Measurements from ENCODE around the gene MACROD2.

The MACROD2 gene

DNA sequence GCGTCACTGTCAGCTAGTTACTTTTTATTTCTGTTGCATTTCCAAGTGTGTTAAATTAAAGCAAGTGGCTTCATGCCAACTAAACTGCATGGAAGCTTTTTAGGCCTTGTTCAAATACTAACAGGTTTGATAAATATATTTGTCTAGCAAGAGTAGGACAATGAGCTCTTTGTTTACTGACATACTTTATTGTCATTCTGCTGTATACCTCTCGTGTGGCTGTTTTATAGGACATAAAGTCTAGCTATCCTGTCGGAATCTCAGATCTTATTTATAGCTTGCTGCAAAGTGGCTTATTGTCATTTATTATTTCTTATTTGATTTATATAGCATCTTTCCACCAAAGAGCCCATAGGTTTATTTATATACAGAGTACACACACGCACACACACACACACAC, 1866.9 kb downstream of the MACROD2 start:
- H3K4me3 ChIP-seq (ENCODE audit: low read depth, low read length), result no peak overlapping the region
- H3K36me3 ChIP-seq (ENCODE audit: control insufficient read depth in 2 of 2, insufficient read depth in 1 of 2, low read length in 2 of 2), result no peaks in the 10 kb centered on the region
- ChIA-PET CTCF (interaction anchor here (1.1 kb wide), 1 partner anchor 40 kb away, joined by 3 read pairs; no protein-coding TSS in a partner anchor), POLR2A (no interaction called here)
- H3K27ac ChIP-seq (ENCODE audit: extremely low read depth, low read depth, low read length), result no peak overlapping the region
- no peak for TF ChIP-seq KLF8 (tag by site-specific recombination; IDR thresholded peaks at IDR 0.05)
- no peaks in the 10 kb centered on the region for H3K4me1 ChIP-seq (ENCODE audit: control insufficient read depth, insufficient read depth, low read length)
- no peaks in the 10 kb centered on the region for H3K9me3 ChIP-seq (ENCODE audit: control insufficient read depth, insufficient read depth, low read depth, low read length)

DNA sequence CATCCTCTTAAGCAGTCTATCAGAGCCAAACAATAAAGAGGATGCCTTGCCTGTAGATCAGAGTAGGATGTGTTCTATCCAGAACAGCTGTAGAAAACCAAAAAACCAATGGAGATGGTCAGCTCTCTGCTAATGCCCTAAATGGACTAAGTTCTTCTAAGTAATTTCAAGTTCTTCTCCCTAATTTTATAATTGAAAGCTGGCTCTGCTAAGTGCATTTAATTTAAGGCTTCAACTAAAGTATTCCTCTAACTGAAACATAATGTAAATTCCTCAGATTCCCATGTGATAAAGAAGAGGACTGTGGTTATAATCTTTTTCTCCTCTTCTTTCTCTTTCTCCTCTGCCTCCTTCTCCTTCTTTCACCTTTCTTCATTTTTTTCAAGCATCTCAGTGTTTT, 1868.4 kb downstream of the MACROD2 start:
- Histone ChIP-seq H3K36me3 (ENCODE audit: control insufficient read depth in 2 of 2, insufficient read depth in 1 of 2, low read length in 2 of 2) (no peaks in the 10 kb centered on the region), H3K4me1 (ENCODE audit: control insufficient read depth, insufficient read depth, low read length) (no peaks in the 10 kb centered on the region), H3K27ac (ENCODE audit: extremely low read depth, low read depth, low read length) (no peak overlapping the region), H3K9me3 (ENCODE audit: control insufficient read depth, insufficient read depth, low read depth, low read length) (no peaks in the 10 kb centered on the region), H3K4me3 (ENCODE audit: low read depth, low read length) (no peak overlapping the region)
- TF ChIP-seq ZNF777 (tag by site-specific recombination; IDR thresholded peaks at IDR 0.05; ENCODE audit: borderline replicate concordance), result no peak
- no peak for TF ChIP-seq SETDB1 (IDR thresholded peaks at IDR 0.05; ENCODE audit: insufficient read length, low read length)
- TF ChIP-seq ZNF658 (tag by site-specific recombination; IDR thresholded peaks at IDR 0.05), result no peak
- TF ChIP-seq, protein P1, sequence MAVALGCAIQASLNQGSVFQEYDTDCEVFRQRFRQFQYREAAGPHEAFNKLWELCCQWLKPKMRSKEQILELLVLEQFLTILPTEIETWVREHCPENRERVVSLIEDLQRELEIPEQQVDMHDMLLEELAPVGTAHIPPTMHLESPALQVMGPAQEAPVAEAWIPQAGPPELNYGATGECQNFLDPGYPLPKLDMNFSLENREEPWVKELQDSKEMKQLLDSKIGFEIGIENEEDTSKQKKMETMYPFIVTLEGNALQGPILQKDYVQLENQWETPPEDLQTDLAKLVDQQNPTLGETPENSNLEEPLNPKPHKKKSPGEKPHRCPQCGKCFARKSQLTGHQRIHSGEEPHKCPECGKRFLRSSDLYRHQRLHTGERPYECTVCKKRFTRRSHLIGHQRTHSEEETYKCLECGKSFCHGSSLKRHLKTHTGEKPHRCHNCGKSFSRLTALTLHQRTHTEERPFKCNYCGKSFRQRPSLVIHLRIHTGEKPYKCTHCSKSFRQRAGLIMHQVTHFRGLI (tag by site-specific recombination; IDR thresholded peaks at IDR 0.05), result no peak
- TF ChIP-seq KLF7 (tag by site-specific recombination; IDR thresholded peaks at IDR 0.05; ENCODE audit: borderline replicate concordance), result no peak
- TF ChIP-seq ZNF174 (tag by site-specific recombination; IDR thresholded peaks at IDR 0.05), result no peak
- TF ChIP-seq ZNF16 (tag by site-specific recombination; IDR thresholded peaks at IDR 0.05; ENCODE audit: low read depth), result no peak
- no peak for TF ChIP-seq ZFP69B (tag by site-specific recombination; IDR thresholded peaks at IDR 0.05)
- no peak for TF ChIP-seq ZBTB1 (tag by site-specific recombination; IDR thresholded peaks at IDR 0.05)
- no peak for TF ChIP-seq ZNF626 (tag by site-specific recombination; IDR thresholded peaks at IDR 0.05)
- TF ChIP-seq ZNF560 (tag by site-specific recombination; IDR thresholded peaks at IDR 0.05; ENCODE audit: borderline replicate concordance), result no peak
- ChIA-PET POLR2A (no interaction called here), CTCF (no interaction called here)

DNA sequence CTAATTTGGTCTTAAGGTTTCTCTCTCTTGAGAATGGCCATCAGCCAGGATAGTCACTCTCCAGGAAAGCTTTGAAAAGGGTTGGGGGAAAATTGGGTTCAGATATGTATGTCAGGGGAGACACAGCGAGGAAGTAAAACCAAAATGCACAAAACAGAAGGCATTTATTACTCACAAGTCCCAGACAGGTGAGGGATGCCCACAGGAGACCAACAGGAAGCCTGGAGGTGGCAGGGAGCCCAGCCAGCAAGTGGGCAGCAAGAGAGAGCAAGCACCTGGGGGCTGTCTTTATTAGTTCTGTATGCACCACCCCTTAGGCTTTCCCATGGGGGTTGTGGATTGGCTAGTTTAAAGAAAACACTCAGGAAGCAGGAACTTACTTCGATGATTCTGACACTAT, 1870.2 kb downstream of the MACROD2 start:
- Histone ChIP-seq H3K27ac (ENCODE audit: extremely low read depth, low read depth, low read length) (no peak overlapping the region), H3K4me1 (ENCODE audit: control insufficient read depth, insufficient read depth, low read length) (no peaks in the 10 kb centered on the region), H3K9me3 (ENCODE audit: control insufficient read depth, insufficient read depth, low read depth, low read length) (no peaks in the 10 kb centered on the region), H3K4me3 (ENCODE audit: low read depth, low read length) (no peak overlapping the region), H3K36me3 (ENCODE audit: control insufficient read depth in 2 of 2, insufficient read depth in 1 of 2, low read length in 2 of 2) (no peaks in the 10 kb centered on the region)
- POLR2A ChIA-PET, result no interaction called here
- no peak for TF ChIP-seq ZNF19 (tag by site-specific recombination; IDR thresholded peaks at IDR 0.05; ENCODE audit: low read depth)
- TF ChIP-seq PRDM1 (tag by site-specific recombination; IDR thresholded peaks at IDR 0.05), result no peak
- TF ChIP-seq IKZF3 (tag by site-specific recombination; IDR thresholded peaks at IDR 0.05), result no peak
- no peak for TF ChIP-seq ZNF707 (tag by site-specific recombination; IDR thresholded peaks at IDR 0.05)
- TF ChIP-seq SP7 (tag by site-specific recombination; IDR thresholded peaks at IDR 0.05), result no peak
- TF ChIP-seq ZNF677 (tag by site-specific recombination; IDR thresholded peaks at IDR 0.05), result no peak
- TF ChIP-seq, protein P2, sequence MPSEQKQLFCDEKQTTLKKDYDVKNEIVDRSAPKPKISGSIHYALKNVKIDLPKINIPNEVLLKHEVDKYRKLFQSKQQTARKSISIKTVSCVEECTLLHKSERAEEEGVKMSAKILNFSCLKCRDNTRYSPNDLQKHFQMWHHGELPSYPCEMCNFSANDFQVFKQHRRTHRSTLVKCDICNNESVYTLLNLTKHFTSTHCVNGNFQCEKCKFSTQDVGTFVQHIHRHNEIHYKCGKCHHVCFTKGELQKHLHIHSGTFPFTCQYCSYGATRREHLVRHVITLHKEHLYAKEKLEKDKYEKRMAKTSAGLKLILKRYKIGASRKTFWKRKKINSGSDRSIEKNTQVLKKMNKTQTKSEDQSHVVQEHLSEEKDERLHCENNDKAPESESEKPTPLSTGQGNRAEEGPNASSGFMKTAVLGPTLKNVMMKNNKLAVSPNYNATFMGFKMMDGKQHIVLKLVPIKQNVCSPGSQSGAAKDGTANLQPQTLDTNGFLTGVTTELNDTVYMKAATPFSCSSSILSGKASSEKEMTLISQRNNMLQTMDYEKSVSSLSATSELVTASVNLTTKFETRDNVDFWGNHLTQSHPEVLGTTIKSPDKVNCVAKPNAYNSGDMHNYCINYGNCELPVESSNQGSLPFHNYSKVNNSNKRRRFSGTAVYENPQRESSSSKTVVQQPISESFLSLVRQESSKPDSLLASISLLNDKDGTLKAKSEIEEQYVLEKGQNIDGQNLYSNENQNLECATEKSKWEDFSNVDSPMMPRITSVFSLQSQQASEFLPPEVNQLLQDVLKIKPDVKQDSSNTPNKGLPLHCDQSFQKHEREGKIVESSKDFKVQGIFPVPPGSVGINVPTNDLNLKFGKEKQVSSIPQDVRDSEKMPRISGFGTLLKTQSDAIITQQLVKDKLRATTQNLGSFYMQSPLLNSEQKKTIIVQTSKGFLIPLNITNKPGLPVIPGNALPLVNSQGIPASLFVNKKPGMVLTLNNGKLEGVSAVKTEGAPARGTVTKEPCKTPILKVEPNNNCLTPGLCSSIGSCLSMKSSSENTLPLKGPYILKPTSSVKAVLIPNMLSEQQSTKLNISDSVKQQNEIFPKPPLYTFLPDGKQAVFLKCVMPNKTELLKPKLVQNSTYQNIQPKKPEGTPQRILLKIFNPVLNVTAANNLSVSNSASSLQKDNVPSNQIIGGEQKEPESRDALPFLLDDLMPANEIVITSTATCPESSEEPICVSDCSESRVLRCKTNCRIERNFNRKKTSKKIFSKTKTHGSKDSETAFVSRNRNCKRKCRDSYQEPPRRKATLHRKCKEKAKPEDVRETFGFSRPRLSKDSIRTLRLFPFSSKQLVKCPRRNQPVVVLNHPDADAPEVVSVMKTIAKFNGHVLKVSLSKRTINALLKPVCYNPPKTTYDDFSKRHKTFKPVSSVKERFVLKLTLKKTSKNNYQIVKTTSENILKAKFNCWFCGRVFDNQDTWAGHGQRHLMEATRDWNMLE (tag by site-specific recombination; conservative IDR thresholded peaks at IDR 0.05; ENCODE audit: low read depth), result no peak
- TF ChIP-seq ZNF48 (tag by site-specific recombination; IDR thresholded peaks at IDR 0.05), result no peak
- no peak for TF ChIP-seq EGR2 (tag by site-specific recombination; IDR thresholded peaks at IDR 0.05; ENCODE audit: low read depth)
- CTCF ChIA-PET, result interaction anchor here (0.7 kb wide), 1 partner anchor 17 kb away, joined by 4 read pairs; no protein-coding TSS in a partner anchor
